Muscle of leg (tissue), 11 donors: ENCODE measurements around the gene SEL1L3. TPM values are rescaled to one million over a fixed set of nuclear protein-coding genes. Genes with fewer than 3 reads are reported as not detected.
A peak's percentile ranks its signal among the peaks of the same experiment; 100 is the strongest.

ENCODE experiments used
- DNase-seq: peaks from one replicate; pipeline ENCODE4 v3.0.0; 2013
- H3K27ac ChIP-seq: one replicate; pipeline ENCODE4 v1.5.1; 2013; ENCODE audit warnings: mild to moderate bottlenecking, low read length, control low read depth
- H3K27me3 ChIP-seq: one replicate; pipeline ENCODE4 v1.6.1; 2013; ENCODE audit warnings: low read length; ENCODE audit not compliant: control insufficient read depth, insufficient read depth
- H3K36me3 ChIP-seq: one replicate; pipeline ENCODE4 v1.6.1; 2013; ENCODE audit warnings: low read length; ENCODE audit not compliant: control insufficient read depth, insufficient read depth
- H3K4me1 ChIP-seq: one replicate; pipeline ENCODE4 v1.6.1; 2013; ENCODE audit warnings: low read length; ENCODE audit not compliant: control insufficient read depth, insufficient read depth
- H3K4me3 ChIP-seq: one replicate; pipeline ENCODE4 v1.5.1; 2013; ENCODE audit warnings: low read length, control low read depth
- H3K9me3 ChIP-seq: replicated peaks from 2 replicates; pipeline ENCODE4 v1.6.1; 2013; ENCODE audit warnings: low read depth, low read length; ENCODE audit not compliant: control insufficient read depth
- WGBS: methylation state at CpG from one replicate; pipeline ENCODE4 v1.1.5; 2013; ENCODE audit warnings: missing lambda C conversion rate; ENCODE audit not compliant: insufficient coverage; 5-methylcytosine and 5-hydroxymethylcytosine counted together
- polyA plus RNA-seq, 8 donors: library from polyadenylated mRNA; unstranded; fragments of 120-200 nt; gene quantifications; one replicate each; pipeline versions ENCODE4 v1.2.1 to v1.2.3, GENCODE V29; 2013; ENCODE audit warnings: inconsistent platforms in 1 of 8, low replicate concordance in 1 of 8; ENCODE audit not compliant: insufficient read length in 8 of 8, insufficient read depth in 1 of 8
- total RNA-seq: library from RNA; stranded (reverse); fragments of 120-200 nt; gene quantifications from one replicate; pipeline ENCODE4 v1.2.4, GENCODE V29; 2013

SEL1L3 gene
- total and polyA plus RNA-seq, 9 donors, result 10.8 to 21.3 (median 16.8) TPM

DNA sequence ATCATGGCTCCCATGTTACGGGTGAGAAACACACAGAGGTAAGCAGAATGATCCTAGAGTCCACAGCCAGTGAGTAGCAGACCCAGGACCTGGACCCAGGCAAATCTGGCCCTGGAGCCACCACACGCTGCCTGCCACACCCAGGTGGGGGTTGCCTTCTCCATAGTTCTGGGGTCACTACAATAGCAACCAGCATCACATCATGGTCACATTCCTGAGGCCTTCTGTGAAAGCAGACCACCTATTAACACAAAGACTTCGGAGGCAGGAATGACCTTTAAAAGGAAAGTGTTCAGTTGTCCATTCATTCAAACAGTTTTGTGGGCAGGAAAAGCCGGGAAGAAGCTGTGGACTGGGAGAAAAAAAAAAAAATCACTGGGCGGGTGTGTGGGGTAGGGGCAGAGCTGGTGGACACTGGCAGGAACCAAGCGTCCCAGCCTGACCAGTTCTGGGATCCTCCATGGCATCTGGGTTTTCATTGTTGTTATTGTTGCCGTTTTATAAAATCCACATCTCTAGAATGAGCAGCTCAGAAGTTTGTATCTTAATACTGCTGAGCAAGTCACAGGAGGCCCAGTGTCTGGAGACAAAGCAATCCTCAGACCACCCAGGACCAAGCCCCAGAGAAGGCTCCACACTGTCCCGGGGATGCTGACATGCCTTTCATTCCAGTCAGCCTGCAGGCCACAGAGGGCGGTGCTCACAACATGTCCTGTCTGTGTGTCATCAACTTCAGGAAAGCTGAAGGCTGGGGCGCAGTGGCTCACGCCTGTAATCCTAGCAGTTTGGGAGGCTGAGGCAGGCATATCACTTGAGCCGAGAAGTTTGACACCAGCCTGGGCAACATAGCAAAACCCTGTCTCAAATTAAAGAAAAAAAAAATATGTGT is 67.0 kb downstream of the SEL1L3 start:
- Histone ChIP-seq H3K36me3 (peaks cover 3% of the 10 kb centered on the region), H3K27ac (no peak overlapping the region), H3K9me3 (no peaks in the 10 kb centered on the region), H3K4me1 (no peaks in the 10 kb centered on the region), H3K4me3 (no peak overlapping the region), H3K27me3 (no peaks in the 10 kb centered on the region)
- 72% methylated on average over 5 of the region's 12 CpGs for WGBS
- DNase-seq, result no peak

DNA sequence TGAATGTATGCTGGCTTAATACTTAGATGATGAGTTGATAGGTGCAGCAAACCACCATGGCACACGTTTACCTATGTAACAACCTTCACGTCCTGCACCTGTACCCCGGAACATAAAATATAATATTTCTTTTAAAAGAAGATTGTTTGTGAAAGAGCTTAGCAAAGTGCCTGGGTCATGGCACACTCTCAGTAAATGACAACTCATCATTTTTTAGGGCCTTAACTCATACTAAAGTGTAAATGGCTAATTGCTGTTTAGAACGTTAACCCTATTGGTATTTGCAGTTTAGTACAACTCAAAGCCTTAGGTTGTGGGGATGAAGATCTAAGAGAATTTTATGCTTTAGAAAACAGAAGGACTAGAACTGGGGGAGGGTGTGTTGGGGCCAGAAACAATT is 67.7 kb downstream of the SEL1L3 start:
- WGBS, result 83% methylated on average over 1 of the region's 4 CpGs
- Histone ChIP-seq H3K36me3 (peaks cover 5% of the 10 kb centered on the region), H3K27ac (no peak overlapping the region), H3K4me3 (no peak overlapping the region), H3K27me3 (no peaks in the 10 kb centered on the region), H3K4me1 (no peaks in the 10 kb centered on the region), H3K9me3 (no peaks in the 10 kb centered on the region)
- no peak for DNase-seq

DNA sequence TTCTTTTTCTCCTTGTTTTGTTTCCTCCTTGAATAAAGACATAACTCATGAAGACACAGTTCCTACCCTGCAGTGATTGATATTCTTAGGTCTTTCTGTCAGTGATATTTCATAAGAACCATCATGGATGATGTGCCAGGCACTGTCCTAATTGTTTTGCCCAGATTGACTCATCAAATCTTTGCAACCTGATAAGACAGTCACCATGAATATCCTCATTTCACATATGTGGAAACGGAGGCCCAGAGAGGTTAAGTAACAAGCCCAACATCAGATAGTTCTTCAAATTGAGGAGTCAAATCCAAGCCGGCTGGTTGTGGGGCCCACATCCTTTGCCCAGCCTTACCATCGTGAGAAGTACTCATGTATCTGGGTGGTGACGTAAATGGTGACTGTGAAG is 69.9 kb downstream of the SEL1L3 start:
- Histone ChIP-seq H3K9me3 (no peaks in the 10 kb centered on the region), H3K4me1 (no peaks in the 10 kb centered on the region), H3K36me3 (peaks cover 8% of the 10 kb centered on the region), H3K27me3 (no peaks in the 10 kb centered on the region), H3K27ac (no peak overlapping the region), H3K4me3 (no peak overlapping the region)
- 100% methylated on average over 1 of the region's 4 CpGs for WGBS
- no peak for DNase-seq

DNA sequence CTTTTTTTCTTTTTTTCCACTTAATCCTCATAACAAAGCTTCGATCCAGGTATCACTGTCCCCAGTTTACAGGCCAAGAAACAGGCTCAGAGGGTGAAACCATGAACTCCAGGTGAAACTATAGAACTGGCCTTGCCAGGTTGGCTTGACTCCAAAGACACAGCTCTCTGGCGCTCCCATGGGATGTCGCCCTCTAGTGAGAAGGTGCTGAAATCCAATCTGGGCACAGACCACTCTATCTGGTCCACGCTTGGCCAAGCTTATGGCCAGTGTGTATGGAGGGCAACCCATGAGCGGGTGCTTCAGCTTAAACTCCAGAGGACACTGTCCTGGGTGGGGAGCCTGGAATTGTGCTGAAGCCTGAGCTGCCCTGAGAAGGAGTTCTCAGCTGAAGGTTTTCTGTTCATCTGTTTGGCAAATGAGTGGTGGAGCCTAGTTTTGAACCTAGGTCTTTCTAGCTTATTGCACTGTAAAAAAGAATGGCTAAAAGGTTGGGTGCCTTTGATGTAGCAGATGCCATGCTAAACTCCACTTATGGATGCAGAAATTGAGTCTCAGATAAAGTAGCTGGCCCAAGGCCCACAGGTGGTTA is 70.5 kb downstream of the SEL1L3 start:
- DNase-seq, result no peak
- Histone ChIP-seq H3K4me1 (no peaks in the 10 kb centered on the region), H3K27ac (no peak overlapping the region), H3K9me3 (no peaks in the 10 kb centered on the region), H3K27me3 (no peaks in the 10 kb centered on the region), H3K4me3 (no peak overlapping the region), H3K36me3 (peaks cover 8% of the 10 kb centered on the region)
- 70% methylated on average over 4 of the region's 5 CpGs for WGBS

DNA sequence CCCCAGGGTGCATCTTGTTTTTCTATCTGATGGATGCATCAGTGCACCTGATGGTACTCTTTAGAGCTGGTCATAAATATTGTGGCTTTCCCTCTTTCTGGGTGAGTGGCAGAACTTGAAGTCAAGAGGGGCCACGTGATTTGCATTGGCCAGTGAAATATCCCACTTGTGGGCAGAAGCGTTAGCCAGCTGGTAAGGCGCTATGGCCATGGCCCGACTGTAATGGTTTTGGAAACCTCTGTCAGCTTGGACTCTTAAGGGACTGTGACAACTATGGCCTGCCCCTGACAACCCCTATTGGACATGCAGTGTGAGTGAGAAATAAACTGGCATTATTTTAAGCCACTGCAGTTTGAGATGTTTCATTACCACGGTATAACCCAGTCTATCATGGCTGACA is 72.8 kb downstream of the SEL1L3 start:
- no peaks in the 10 kb centered on the region for H3K27me3 ChIP-seq
- H3K36me3 ChIP-seq, result peaks cover 7% of the 10 kb centered on the region
- H3K27ac ChIP-seq, result no peak overlapping the region
- H3K4me3 ChIP-seq, result no peak overlapping the region
- no peaks in the 10 kb centered on the region for H3K9me3 ChIP-seq
- peaks cover 2% of the 10 kb centered on the region for H3K4me1 ChIP-seq
- DNase-seq, result no peak
- WGBS, result 95% methylated on average over 4 of the region's 5 CpGs

DNA sequence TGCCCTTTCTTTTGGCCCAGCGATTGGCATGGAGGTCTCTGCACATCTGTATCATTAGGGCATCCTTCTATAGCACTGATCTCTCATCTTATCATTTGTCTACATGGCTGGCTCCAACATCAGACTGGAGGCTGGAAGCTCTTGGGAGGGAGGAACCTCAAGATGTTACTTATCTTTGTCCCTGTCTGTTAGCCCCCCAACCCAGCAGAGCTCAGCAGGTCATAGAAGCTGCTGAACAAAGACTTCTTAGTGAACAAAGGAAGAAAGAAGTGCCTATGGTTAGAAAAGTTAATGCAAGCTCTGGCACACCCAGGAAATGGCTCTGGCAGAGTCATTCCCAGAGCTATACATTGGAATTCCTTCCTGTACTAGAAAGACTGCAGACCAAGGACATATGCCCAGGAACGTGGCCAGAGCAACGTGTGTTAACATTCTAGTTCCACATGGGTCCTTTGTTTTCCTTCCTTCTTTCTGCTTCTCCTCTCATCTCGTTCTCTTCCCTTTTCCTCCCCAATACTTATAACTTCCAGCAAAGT is 74.0 kb downstream of the SEL1L3 start:
- 17% methylated on average over 2 of the region's 4 CpGs for WGBS
- H3K36me3 ChIP-seq, result peaks cover 7% of the 10 kb centered on the region
- peaks cover 2% of the 10 kb centered on the region for H3K4me1 ChIP-seq

DNA sequence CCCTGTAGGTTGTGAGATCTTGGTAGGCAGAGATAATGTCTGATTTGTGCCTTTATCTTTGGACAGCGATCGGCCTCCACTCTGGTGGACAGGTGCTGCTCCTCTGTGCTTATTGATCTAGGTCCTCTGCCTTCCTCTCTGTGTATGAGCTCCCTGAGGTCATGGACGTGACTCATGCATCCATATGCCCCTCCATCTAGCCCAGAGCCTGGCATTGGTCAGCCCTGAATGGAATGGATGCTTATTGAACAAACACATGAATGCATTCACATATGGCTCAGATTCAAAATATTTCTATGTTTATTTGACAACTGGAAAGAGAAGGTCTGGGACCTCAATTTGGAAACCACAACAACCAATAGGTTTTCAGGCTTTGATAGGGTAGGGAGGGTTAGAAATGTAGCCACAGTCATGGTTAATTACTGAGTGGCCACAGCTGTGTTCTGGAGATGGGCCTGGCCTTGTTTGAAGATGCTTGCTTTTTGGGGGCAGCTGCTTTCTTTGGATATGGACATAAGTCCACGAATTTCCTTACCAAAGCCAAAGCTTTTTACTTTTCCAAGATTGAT is 76.2 kb downstream of the SEL1L3 start:
- Histone ChIP-seq H3K4me3 (no peak overlapping the region), H3K36me3 (peaks cover 9% of the 10 kb centered on the region), H3K9me3 (no peaks in the 10 kb centered on the region), H3K4me1 (peaks cover 2% of the 10 kb centered on the region), H3K27me3 (no peaks in the 10 kb centered on the region), H3K27ac (no peak overlapping the region)
- DNase-seq, result peak; percentile 27
- WGBS, result no CpG with 5 or more reads among the region's 4 CpGs

More for the DNA sequence above, 74.0 kb downstream of the SEL1L3 start:
- Histone ChIP-seq H3K27me3 (no peaks in the 10 kb centered on the region), H3K4me3 (no peak overlapping the region), H3K9me3 (no peaks in the 10 kb centered on the region), H3K27ac (no peak overlapping the region)
- no peak for DNase-seq

DNA sequence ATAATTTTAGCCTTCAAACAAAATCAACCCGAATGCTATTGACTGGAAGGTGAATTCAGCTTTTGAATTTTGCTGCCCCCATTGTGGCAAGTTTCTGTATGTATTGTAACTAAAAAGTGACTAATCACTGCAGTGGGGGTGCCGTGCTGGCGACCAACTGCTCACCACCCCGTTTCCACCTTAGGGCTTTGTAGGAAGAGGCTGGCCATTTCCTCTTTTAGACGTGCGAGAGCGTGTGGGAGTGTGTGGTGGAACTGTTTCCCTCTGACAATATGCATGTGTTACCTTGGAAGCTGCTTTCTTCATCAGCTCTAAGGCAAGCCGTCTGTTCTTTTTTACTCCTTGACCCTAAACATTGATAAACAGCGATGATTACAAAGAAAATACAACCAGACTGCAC is 78.8 kb downstream of the SEL1L3 start:
- no peaks in the 10 kb centered on the region for H3K9me3 ChIP-seq
- WGBS, result no CpG with 5 or more reads among the region's 9 CpGs

DNA sequence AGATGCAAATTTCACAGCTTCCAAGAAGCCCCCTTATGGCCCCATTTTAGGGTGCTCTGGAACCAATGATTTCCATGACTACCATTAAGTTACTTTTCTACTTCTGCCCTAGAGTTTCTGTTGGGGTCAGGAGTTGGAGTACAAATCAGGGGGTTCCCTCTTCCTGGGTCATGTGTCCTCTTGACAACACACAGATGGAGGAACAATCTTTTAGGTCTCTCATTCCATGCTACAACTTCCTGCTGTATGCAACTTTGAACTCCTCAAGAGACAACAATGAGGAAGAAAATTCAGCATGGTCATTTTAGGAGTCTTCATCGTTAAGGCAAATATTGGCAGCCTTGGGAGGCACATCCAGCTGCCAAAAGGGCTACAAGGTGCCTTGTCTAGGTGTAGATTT is 79.7 kb downstream of the SEL1L3 start:
- H3K4me1 ChIP-seq, result peaks cover 2% of the 10 kb centered on the region
- H3K4me3 ChIP-seq, result no peak overlapping the region
- H3K36me3 ChIP-seq, result peaks cover 6% of the 10 kb centered on the region
- no CpG with 5 or more reads among the region's 1 CpG for WGBS
- DNase-seq, result no peak
- H3K9me3 ChIP-seq, result no peaks in the 10 kb centered on the region
- no peaks in the 10 kb centered on the region for H3K27me3 ChIP-seq
- no peak overlapping the region for H3K27ac ChIP-seq

More for the DNA sequence above, 78.8 kb downstream of the SEL1L3 start:
- Histone ChIP-seq H3K27me3 (no peaks in the 10 kb centered on the region), H3K4me1 (peaks cover 2% of the 10 kb centered on the region), H3K36me3 (peaks cover 6% of the 10 kb centered on the region), H3K27ac (no peak overlapping the region), H3K4me3 (no peak overlapping the region)
- DNase-seq, result no peak

DNA sequence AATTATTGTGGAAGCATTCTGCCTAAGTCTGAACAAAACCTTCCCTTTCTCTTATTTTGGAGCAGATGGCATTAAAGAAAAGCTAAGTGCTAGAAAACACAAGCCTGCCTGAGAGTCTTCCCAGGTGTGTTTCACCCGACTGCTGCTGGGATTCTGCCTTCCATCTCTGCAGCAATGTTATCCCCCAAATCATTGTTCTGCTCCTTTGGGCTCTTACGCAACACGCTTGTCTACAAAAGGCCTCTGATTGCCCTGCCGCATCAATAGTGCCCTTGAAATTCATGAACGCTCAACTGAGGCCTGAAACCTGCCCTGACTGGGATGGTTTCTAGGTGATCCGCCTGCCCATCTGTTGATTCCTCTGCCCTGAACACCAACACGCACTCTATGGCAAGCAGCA is 80.3 kb downstream of the SEL1L3 start:
- peaks cover 2% of the 10 kb centered on the region for H3K4me1 ChIP-seq
- no peak for DNase-seq
- no peaks in the 10 kb centered on the region for H3K27me3 ChIP-seq
- H3K36me3 ChIP-seq, result peaks cover 6% of the 10 kb centered on the region
- H3K4me3 ChIP-seq, result no peak overlapping the region
- 80% methylated on average over 5 of the region's 7 CpGs for WGBS
- no peaks in the 10 kb centered on the region for H3K9me3 ChIP-seq
- H3K27ac ChIP-seq, result no peak overlapping the region
